ENCODE data around the gene STAB1.

- TF ChIP-seq, protein P1, sequence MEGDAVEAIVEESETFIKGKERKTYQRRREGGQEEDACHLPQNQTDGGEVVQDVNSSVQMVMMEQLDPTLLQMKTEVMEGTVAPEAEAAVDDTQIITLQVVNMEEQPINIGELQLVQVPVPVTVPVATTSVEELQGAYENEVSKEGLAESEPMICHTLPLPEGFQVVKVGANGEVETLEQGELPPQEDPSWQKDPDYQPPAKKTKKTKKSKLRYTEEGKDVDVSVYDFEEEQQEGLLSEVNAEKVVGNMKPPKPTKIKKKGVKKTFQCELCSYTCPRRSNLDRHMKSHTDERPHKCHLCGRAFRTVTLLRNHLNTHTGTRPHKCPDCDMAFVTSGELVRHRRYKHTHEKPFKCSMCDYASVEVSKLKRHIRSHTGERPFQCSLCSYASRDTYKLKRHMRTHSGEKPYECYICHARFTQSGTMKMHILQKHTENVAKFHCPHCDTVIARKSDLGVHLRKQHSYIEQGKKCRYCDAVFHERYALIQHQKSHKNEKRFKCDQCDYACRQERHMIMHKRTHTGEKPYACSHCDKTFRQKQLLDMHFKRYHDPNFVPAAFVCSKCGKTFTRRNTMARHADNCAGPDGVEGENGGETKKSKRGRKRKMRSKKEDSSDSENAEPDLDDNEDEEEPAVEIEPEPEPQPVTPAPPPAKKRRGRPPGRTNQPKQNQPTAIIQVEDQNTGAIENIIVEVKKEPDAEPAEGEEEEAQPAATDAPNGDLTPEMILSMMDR (IDR thresholded peaks at IDR 0.05) = no peak
- no peak for TF ChIP-seq POLR2A (IDR thresholded peaks at IDR 0.05)
Observed at GRCh38 chr3:52452126-52452525, 43.0 kb upstream of the STAB1 start.
